Fibroblast of peridontal ligament (primary cell): ENCODE measurements around the gene SENP2.
"Not testable (repeated sequence)": the region's sequence is repeated elsewhere in the genome, so short reads cannot be mapped to it uniquely, and the experiment has no call there.

Experiments
- DNase-seq: peaks from one replicate; pipeline ENCODE4 v3.0.0-alpha.2; 2010; ENCODE audit errors: extremely low read depth

SENP2 gene

GRCh38 chr3:185586686-185587039 is 568 bp downstream of the SENP2 start:
- DNase-seq, result no peak

- no peak for DNase-seq
These were observed 8.0 kb downstream of the SENP2 start for GRCh38 chr3:185594073-185594472.

GRCh38 chr3:185595526-185595925 is 9.4 kb downstream of the SENP2 start:
- no peak for DNase-seq

GRCh38 chr3:185605566-185605965 is 19.5 kb downstream of the SENP2 start:
- DNase-seq, result no peak

- DNase-seq, result no peak
These were observed 20.1 kb downstream of the SENP2 start for GRCh38 chr3:185606196-185606595.

GRCh38 chr3:185613016-185613415 is 26.9 kb downstream of the SENP2 start:
- DNase-seq, result no peak

- peak; percentile 20 for DNase-seq
These were observed 38.0 kb downstream of the SENP2 start for GRCh38 chr3:185623939-185624665.

- DNase-seq, result no peak
These were observed 39.7 kb downstream of the SENP2 start for GRCh38 chr3:185625784-185626183.

- DNase-seq, result no peak
These were observed 43.6 kb downstream of the SENP2 start for GRCh38 chr3:185629554-185630181.

GRCh38 chr3:185630182-185630622 is 44.1 kb downstream of the SENP2 start:
- DNase-seq, result peak; percentile 48

- peak; percentile 22 for DNase-seq
These were observed 45.0 kb downstream of the SENP2 start for GRCh38 chr3:185631108-185631507.

- DNase-seq, result no peak
These were observed 45.6 kb downstream of the SENP2 start for GRCh38 chr3:185631508-185632206.

GRCh38 chr3:185632996-185633395 is 46.9 kb downstream of the SENP2 start:
- no peak for DNase-seq

- DNase-seq, result peak; percentile 30
These were observed 51.3 kb downstream of the SENP2 start for GRCh38 chr3:185637388-185637787.

- DNase-seq, result not testable (repeated sequence)
These were observed 52.6 kb downstream of the SENP2 start for GRCh38 chr3:185638651-185639050.

GRCh38 chr3:185639632-185640206 is 53.6 kb downstream of the SENP2 start:
- DNase-seq, result no peak

GRCh38 chr3:185640308-185640707 is 54.2 kb downstream of the SENP2 start:
- DNase-seq, result no peak

GRCh38 chr3:185645191-185645590 is 59.1 kb downstream of the SENP2 start:
- DNase-seq, result not testable (repeated sequence)

GRCh38 chr3:185645596-185646381 is 59.7 kb downstream of the SENP2 start:
- no peak for DNase-seq

GRCh38 chr3:185646382-185647133 is 60.5 kb downstream of the SENP2 start:
- DNase-seq, result no peak
